SIG-M5 (cell line): Measurements from ENCODE around the gene TMEM236.

Experiments
- DNase-seq: peaks from one replicate; lab custom pipeline; 2025; lab: John Stamatoyannopoulos, UW

TMEM236 gene

GRCh38 chr10:17787087-17787961 is 35.3 kb downstream of the TMEM236 start:
- DNase-seq: no peak

GRCh38 chr10:17788646-17789045 is 36.6 kb downstream of the TMEM236 start:
- DNase-seq: no peak

GRCh38 chr10:17789396-17789795 is 37.4 kb downstream of the TMEM236 start:
- no peak for DNase-seq

- DNase-seq: no peak
Measured at GRCh38 chr10:17790651-17791050, 38.6 kb downstream of the TMEM236 start.

DNA sequence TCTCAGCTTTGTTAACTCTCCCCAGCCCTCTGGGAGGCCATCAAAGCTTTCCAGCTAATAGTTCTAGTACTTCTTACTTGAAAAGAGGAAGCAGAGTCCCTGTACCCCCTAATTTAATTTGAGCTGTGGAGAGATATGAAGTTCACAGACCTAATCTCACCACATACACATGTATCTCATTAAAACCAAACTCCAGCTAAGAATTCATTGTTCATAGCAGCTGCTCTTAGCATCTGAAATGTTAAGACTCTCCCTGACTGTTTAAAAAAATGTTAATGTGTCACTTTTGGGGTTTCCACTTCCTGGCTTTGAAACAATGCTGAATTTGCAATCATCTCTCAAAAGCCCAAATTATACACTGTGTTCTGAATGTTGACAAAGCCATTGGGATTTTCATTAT is 41.0 kb downstream of the TMEM236 start:
- DNase-seq: no peak

GRCh38 chr10:17793823-17794644 is 42.0 kb downstream of the TMEM236 start:
- DNase-seq: no peak

GRCh38 chr10:17795083-17795482 is 43.1 kb downstream of the TMEM236 start:
- DNase-seq: no peak

DNA sequence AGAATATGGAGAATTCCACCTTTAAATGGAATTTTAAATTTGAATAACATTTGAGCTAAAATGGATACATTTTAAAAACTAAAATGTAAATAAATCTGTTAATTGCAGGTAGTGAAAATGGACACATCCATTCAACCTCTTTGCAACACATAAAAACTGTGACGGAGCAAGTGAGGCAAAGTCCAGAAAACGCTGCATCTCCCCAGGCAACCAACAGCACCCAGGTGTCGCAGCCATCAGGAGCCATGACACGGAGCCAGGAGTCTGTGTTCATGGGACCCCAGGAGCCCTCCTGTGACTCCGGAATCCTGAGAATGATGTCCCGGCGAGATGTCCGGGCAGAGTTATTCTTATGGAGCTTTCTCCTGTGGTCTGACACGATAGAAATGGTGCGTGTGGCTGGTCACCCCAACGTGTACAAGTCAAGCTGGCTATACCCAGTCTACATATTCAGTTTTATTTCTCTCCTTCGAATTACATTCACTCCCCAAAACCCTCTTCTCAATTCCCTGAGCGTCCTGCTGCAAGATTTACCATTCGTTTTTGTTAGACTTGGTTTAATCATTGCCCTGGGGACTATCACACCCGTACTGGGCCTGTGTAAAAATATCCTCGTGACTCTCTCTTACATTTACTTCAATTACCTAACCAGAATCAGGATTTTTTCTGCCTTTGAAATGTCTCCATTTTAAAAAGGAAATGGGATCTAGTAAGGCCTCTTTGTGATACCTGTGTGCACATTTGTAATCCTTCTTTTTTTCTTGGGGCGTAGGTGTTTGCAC is 44.0 kb downstream of the TMEM236 start:
- no peak for DNase-seq

DNA sequence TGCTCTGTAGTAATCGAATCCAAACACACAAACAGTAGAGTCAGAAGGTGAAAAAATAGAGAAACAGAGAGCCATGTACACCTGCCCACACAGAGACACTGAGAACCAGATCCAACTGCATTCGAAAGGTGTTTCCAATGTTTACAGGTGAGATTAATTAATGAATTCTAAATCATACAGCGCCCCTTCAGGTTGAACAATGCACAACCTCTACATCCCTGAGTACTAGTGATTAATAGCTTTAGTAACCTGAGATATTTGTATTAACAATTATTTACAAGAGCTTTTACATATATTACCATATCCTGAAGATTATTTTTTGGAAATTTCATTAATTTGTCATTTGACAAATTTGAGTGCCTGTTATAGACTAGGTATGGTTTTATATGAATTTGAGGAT is 49.5 kb downstream of the TMEM236 start:
- DNase-seq: no peak

- DNase-seq: no peak
Measured at GRCh38 chr10:17802350-17802749, 50.3 kb downstream of the TMEM236 start.

GRCh38 chr10:17802976-17803375 is 51.0 kb downstream of the TMEM236 start:
- DNase-seq: no peak

GRCh38 chr10:17805330-17805729 is 53.3 kb downstream of the TMEM236 start:
- DNase-seq: no peak

DNA sequence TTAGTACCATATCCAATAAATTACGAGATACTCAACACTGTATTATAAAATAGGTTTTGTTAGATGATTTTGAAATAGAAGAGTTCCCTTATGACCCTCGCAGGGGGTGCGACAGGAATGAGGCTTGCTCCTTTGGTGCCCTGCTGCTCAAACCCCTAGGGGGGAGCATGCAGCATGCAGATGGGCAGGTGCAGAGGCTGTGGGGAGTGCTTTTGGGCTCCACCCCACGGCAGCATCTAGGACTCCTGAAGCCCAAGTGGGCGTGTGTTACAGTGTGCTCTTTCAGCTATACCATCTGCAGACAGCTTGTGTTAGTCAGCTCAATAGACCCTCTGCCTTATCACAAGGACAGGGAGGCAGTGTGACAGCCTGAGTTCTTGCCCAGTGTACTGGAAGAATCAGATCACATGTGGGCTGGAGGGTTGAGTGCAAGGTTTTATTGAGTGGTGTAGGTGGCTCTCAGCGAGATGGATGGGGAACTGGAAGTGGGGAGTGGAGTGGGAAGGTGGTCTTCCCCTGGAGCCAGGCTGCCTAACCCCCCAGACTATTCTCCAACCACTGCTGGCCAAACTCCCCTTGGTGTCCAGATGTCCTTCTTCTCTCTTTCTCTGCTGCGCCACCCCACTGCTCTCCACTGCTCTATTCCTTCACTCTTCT is 54.0 kb downstream of the TMEM236 start:
- DNase-seq: no peak

- no peak for DNase-seq
Measured at GRCh38 chr10:17808971-17809841, 57.2 kb downstream of the TMEM236 start, which contains the start of gene MRC1. TSS of gene MRC1 (plus strand) at chr10:17809348. CDS start at chr10:17809466, 118 bp downstream.

- no peak for DNase-seq
Measured at GRCh38 chr10:17811146-17811865, 59.3 kb downstream of the TMEM236 start.

DNA sequence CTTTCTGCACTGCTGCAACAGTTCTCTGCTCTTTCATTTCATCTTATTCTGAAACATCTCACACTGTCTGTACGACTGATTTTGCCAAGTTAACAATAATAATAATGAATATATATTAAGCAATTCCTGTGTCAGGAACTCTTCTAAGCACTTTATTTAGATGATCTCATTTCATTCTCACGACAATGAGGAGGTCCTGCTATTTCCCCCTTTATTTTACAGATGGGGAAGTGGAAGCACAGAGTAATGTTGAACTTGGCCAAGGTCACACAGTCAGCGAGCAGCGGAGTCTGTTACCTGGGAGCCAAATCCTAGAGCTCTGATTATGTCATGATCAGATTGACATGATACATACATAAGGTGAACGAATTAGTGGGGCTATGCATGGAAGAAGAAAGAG is 63.0 kb downstream of the TMEM236 start:
- no peak for DNase-seq

DNA sequence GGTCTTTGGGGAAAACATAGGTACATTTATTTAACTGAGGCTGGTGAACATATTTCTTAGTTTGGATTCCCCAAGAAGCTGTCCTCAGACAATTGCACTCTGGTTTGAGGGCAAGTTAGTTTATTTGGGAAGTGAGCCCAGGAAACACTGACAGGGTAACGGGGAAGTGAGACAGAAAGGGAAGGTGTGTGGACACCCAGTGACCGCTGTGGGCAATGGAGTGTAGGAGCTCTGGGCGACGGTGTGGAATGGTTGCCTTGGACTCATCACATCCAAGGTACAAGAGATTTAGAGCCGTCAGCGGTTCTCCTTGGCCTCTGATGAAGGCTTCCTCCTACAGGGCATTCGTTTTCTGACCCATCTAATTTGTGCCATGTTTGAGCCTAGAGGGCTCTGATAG is 64.2 kb downstream of the TMEM236 start:
- DNase-seq: no peak

GRCh38 chr10:17817316-17817715 is 65.3 kb downstream of the TMEM236 start:
- no peak for DNase-seq

DNA sequence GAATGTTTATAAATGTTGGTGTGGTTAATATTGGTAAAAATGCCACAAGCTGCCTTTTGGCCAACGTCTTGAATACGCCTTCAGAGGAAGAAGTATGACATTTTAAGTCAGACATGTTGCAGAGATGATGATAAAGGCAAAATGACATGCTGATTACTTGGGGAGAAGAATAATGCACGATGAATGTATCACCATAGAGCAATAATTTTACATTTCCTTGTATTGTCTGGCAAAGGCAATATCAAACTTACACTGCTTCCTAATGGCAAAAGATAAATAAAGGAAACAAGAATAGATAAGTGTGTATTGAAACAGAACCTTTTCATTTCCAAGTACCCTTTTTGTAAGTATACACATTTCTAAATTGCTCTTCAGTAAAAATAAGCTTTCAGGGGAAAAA is 65.8 kb downstream of the TMEM236 start:
- DNase-seq: no peak

GRCh38 chr10:17819836-17820235 is 67.8 kb downstream of the TMEM236 start:
- no peak for DNase-seq
